Skin of body (tissue), 2 donors: ENCODE results near the gene NAV2. TPM values are rescaled to one million over a fixed set of nuclear protein-coding genes. Genes with fewer than 3 reads are reported as not detected.
A peak's percentile ranks its signal among the peaks of the same experiment; 100 is the strongest.

Source experiments
- DNase-seq: peaks from one replicate; lab custom pipeline; 2025; lab: John Stamatoyannopoulos, UW
- total RNA-seq: library from RNA; depleted of rRNA; stranded (reverse); fragments of >200 nt; gene quantifications from one replicate; pipeline ENCODE4 v1.2.3, GENCODE V29; 2014

NAV2 gene
- 13.6 TPM for total RNA-seq

GRCh38 chr11:19712281-19713195 is at the start of gene NAV2:
NAV2 (plus strand) TSS chr11:19712837; CDS start chr11:19713696, 859 bp downstream.
- DNase-seq = peak; percentile 90

- DNase-seq = no peak
Observed at GRCh38 chr11:19663206-19663605, 49.4 kb upstream of the NAV2 start.

GRCh38 chr11:19664886-19665548 is 47.6 kb upstream of the NAV2 start:
- no peak for DNase-seq

GRCh38 chr11:19666951-19667350 is 45.7 kb upstream of the NAV2 start:
- DNase-seq = no peak

- DNase-seq = no peak
Observed at GRCh38 chr11:19669511-19669910, 43.1 kb upstream of the NAV2 start.

- DNase-seq = no peak
Observed at GRCh38 chr11:19670030-19670791, 42.4 kb upstream of the NAV2 start.

GRCh38 chr11:19672586-19673206 is 39.9 kb upstream of the NAV2 start:
- no peak for DNase-seq

GRCh38 chr11:19673924-19674729 is 38.5 kb upstream of the NAV2 start:
- no peak for DNase-seq

- DNase-seq = no peak
Observed at GRCh38 chr11:19674836-19675235, 37.8 kb upstream of the NAV2 start.

- DNase-seq = no peak
Observed at GRCh38 chr11:19675397-19675796, 37.2 kb upstream of the NAV2 start.

- no peak for DNase-seq
Observed at GRCh38 chr11:19676475-19677380, 35.9 kb upstream of the NAV2 start.

GRCh38 chr11:19677381-19678080 is 35.1 kb upstream of the NAV2 start:
- no peak for DNase-seq

- peak; percentile 20 for DNase-seq
Observed at GRCh38 chr11:19679952-19680828, 32.4 kb upstream of the NAV2 start.

GRCh38 chr11:19680829-19681368 is 31.7 kb upstream of the NAV2 start:
- no peak for DNase-seq

GRCh38 chr11:19683141-19683805 is 29.4 kb upstream of the NAV2 start:
- DNase-seq = no peak

GRCh38 chr11:19683862-19684491 is 28.7 kb upstream of the NAV2 start:
- DNase-seq = no peak

GRCh38 chr11:19686234-19686633 is 26.4 kb upstream of the NAV2 start:
- no peak for DNase-seq
